Muscle of leg (tissue), 11 donors: ENCODE data around the gene IGF2BP2. TPM values are rescaled to one million over a fixed set of nuclear protein-coding genes. Genes with fewer than 3 reads are reported as not detected.

Experiments used
- DNase-seq: peaks from one replicate; pipeline ENCODE4 v3.0.0; 2013
- H3K27ac ChIP-seq: one replicate; pipeline ENCODE4 v1.5.1; 2013; ENCODE audit warnings: mild to moderate bottlenecking, low read length, control low read depth
- H3K27me3 ChIP-seq: one replicate; pipeline ENCODE4 v1.6.1; 2013; ENCODE audit warnings: low read length; ENCODE audit not compliant: control insufficient read depth, insufficient read depth
- H3K36me3 ChIP-seq: one replicate; pipeline ENCODE4 v1.6.1; 2013; ENCODE audit warnings: low read length; ENCODE audit not compliant: control insufficient read depth, insufficient read depth
- H3K4me1 ChIP-seq: one replicate; pipeline ENCODE4 v1.6.1; 2013; ENCODE audit warnings: low read length; ENCODE audit not compliant: control insufficient read depth, insufficient read depth
- H3K4me3 ChIP-seq: one replicate; pipeline ENCODE4 v1.5.1; 2013; ENCODE audit warnings: low read length, control low read depth
- H3K9me3 ChIP-seq: replicated peaks from 2 replicates; pipeline ENCODE4 v1.6.1; 2013; ENCODE audit warnings: low read depth, low read length; ENCODE audit not compliant: control insufficient read depth
- WGBS: methylation state at CpG from one replicate; pipeline ENCODE4 v1.1.5; 2013; ENCODE audit warnings: missing lambda C conversion rate; ENCODE audit not compliant: insufficient coverage; 5-methylcytosine and 5-hydroxymethylcytosine counted together
- polyA plus RNA-seq, 8 donors: library from polyadenylated mRNA; unstranded; fragments of 120-200 nt; gene quantifications; one replicate each; pipeline versions ENCODE4 v1.2.1 to v1.2.3, GENCODE V29; 2013; ENCODE audit warnings: inconsistent platforms in 1 of 8, low replicate concordance in 1 of 8; ENCODE audit not compliant: insufficient read length in 8 of 8, insufficient read depth in 1 of 8
- total RNA-seq: library from RNA; stranded (reverse); fragments of 120-200 nt; gene quantifications from one replicate; pipeline ENCODE4 v1.2.4, GENCODE V29; 2013

Gene IGF2BP2
- total and polyA plus RNA-seq, 9 donors, result 32.6 to 59.5 (median 46.1) TPM

DNA sequence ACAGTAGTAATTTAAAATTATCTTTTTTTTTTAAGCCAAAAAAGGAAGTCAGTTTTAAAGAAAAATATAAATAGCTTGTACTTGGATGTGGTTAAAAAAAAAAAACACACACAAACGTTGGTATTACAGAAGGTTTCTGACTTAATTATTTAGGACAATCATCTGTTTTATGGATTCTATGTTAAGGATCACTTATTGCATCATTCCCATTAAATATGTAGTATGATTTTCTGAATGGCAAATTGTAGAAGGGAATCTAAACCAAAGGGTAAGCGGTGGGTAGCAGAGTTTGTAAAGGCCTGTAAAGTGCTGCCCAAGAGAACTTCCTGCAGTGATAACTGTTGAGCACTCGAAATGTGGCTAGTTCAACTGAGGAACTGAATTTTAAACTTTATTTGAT lies 230.8 kb downstream of the IGF2BP2 start:
- Histone ChIP-seq H3K36me3 (peaks cover 27% of the 10 kb centered on the region), H3K4me1 (no peaks in the 10 kb centered on the region), H3K27ac (no peak overlapping the region), H3K9me3 (no peaks in the 10 kb centered on the region), H3K27me3 (no peaks in the 10 kb centered on the region), H3K4me3 (no peak overlapping the region)
- 80% methylated on average over 1 of the region's 3 CpGs for WGBS
- DNase-seq, result no peak

Other genes starting within 250 kb of the IGF2BP2 start
- gene SENP2, start 238.7 kb downstream of the IGF2BP2 start, total RNA-seq, result 32.2 TPM
- gene SENP2, start 238.7 kb downstream of the IGF2BP2 start, polyA plus RNA-seq, result 10 to 100 TPM; 23.8 to 40.1 (median 35.1) TPM
- 119 TPM for gene TRA2B, start 113.0 kb upstream of the IGF2BP2 start, total RNA-seq
- gene TRA2B, start 113.0 kb upstream of the IGF2BP2 start, polyA plus RNA-seq, result 100 to 1,000 TPM; 155 to 222 (median 173) TPM